NT2/D1 (cell line): Measurements from ENCODE around the gene AJM1.

Experiments used
- SUZ12 ChIP-seq: IDR thresholded peaks from 2 replicates; pipeline ENCODE4 v1.6.1; 2011; ENCODE audit not compliant: insufficient read length, insufficient read depth; ENCODE audit errors: extremely low read depth
- YY1 ChIP-seq: IDR thresholded peaks from 2 replicates; pipeline ENCODE4 v1.6.1; 2011; ENCODE audit not compliant: insufficient read length, insufficient read depth
- ZNF274 ChIP-seq: IDR thresholded peaks from 2 replicates; pipeline ENCODE4 v1.6.1; 2011; ENCODE audit warnings: mild to moderate bottlenecking, low read depth, low read length

- TF ChIP-seq ZNF274 (no peak), SUZ12 (no peak), YY1 (no peak)
Observed at GRCh38 chr9:136890661-136891060, 48.4 kb downstream of the AJM1 start.
